GM23338 (cell line): ENCODE measurements around the gene PCGF2. TPM values are rescaled to one million over a fixed set of nuclear protein-coding genes. Genes with fewer than 3 reads are reported as not detected.

ENCODE experiments used
- ATAC-seq: fragments of 200-7000 bp; cut with Tn5 transposase; 3 replicates; pipeline ENCODE4 v1.9.1; 2020
- DNase-seq: peaks from one replicate; pipeline ENCODE4 v3.0.0-alpha.2; 2015; ENCODE audit warnings: low spot score
- H2AFZ ChIP-seq: fragments of 200-600 bp; sonication (generic); 2 replicates; pipeline ENCODE4 v1.8.0; 2016; ENCODE audit warnings: antibody characterized with exemption, mild to moderate bottlenecking, moderate library complexity
- H3F3A ChIP-seq: fragments of 200-600 bp; sonication (generic); replicated peaks from 2 replicates; pipeline ENCODE4 v1.8.0; 2017; ENCODE audit warnings: antibody characterized with exemption, mixed run types, low read depth
- H3K27ac ChIP-seq: fragments of 200-600 bp; sonication (generic); 2 replicates; pipeline ENCODE4 v1.6.1; 2016; ENCODE audit warnings: low read depth
- H3K27me3 ChIP-seq: fragments of 200-600 bp; sonication (generic); 2 replicates; pipeline ENCODE4 v1.8.0; 2016; ENCODE audit warnings: mild to moderate bottlenecking, mixed run types, moderate library complexity; ENCODE audit not compliant: insufficient read depth
- H3K36me3 ChIP-seq: fragments of 200-600 bp; sonication (generic); 2 replicates; pipeline ENCODE4 v1.8.0; 2016; ENCODE audit warnings: mild to moderate bottlenecking; ENCODE audit not compliant: insufficient read depth
- H3K4me1 ChIP-seq: fragments of 200-600 bp; sonication (generic); 2 replicates; pipeline ENCODE4 v1.8.0; 2016; ENCODE audit warnings: mild to moderate bottlenecking, moderate library complexity; ENCODE audit not compliant: insufficient read depth
- H3K4me2 ChIP-seq: fragments of 200-600 bp; sonication (generic); 2 replicates; pipeline ENCODE4 v1.7.1; 2017; ENCODE audit warnings: mixed run types
- H3K4me3 ChIP-seq: fragments of 200-600 bp; sonication (generic); 2 replicates; pipeline ENCODE4 v1.6.1; 2016; ENCODE audit warnings: mixed run types
- H3K79me2 ChIP-seq: fragments of 200-600 bp; sonication (generic); replicated peaks from 2 replicates; pipeline ENCODE4 v1.8.0; 2017; ENCODE audit warnings: mild to moderate bottlenecking; ENCODE audit not compliant: insufficient read depth
- H3K9me2 ChIP-seq: fragments of 200-600 bp; sonication (generic); 2 replicates; pipeline ENCODE4 v1.8.0; 2017; ENCODE audit not compliant: insufficient read depth
- H4K20me1 ChIP-seq: fragments of 200-600 bp; sonication (generic); replicated peaks from 2 replicates; pipeline ENCODE4 v1.8.0; 2017; ENCODE audit warnings: mild to moderate bottlenecking; ENCODE audit not compliant: insufficient read depth
- H3K27ac Mint-ChIP-seq: 2 replicates; pipeline ENCODE4 v1.8.0; 2020; ENCODE audit warnings: inconsistent platforms, mild to moderate bottlenecking, moderate library complexity, mixed read lengths
- H3K27me3 Mint-ChIP-seq: 3 replicates; pipeline ENCODE4 v1.8.0; 2022; ENCODE audit warnings: low read depth, mild to moderate bottlenecking, moderate library complexity, mixed read lengths, inconsistent platforms; ENCODE audit not compliant: insufficient read depth, poor library complexity
- H3K36me3 Mint-ChIP-seq: 3 replicates; pipeline ENCODE4 v1.8.0; 2021; ENCODE audit warnings: low read depth, mild to moderate bottlenecking, inconsistent platforms, moderate library complexity, mixed read lengths
- H3K4me1 Mint-ChIP-seq: 3 replicates; pipeline ENCODE4 v1.8.0; 2020; ENCODE audit warnings: mild to moderate bottlenecking, inconsistent platforms, mixed read lengths
- H3K4me3 Mint-ChIP-seq: 3 replicates; pipeline ENCODE4 v1.8.0; 2021; ENCODE audit warnings: moderate library complexity, mild to moderate bottlenecking, inconsistent platforms, mixed read lengths
- H3K9me3 Mint-ChIP-seq: 3 replicates; pipeline ENCODE4 v1.8.0; 2020; ENCODE audit warnings: moderate library complexity, mild to moderate bottlenecking, inconsistent platforms, mixed read lengths
- CREB1 ChIP-seq: fragments of 250-450 bp; sonication (Bioruptor Pico); IDR thresholded peaks from 2 replicates; pipeline ENCODE4 v1.5.0; 2020; ENCODE audit warnings: low read depth, mild to moderate bottlenecking, moderate library complexity
- EZH2 ChIP-seq: fragments of 200-600 bp; sonication (generic); IDR thresholded peaks from one replicate; pipeline ENCODE4 v1.8.0; 2017; ENCODE audit warnings: antibody characterized with exemption, mild to moderate bottlenecking, low read depth; ENCODE audit not compliant: unreplicated experiment
- EZH2phosphoT487 ChIP-seq: fragments of 200-600 bp; sonication (generic); IDR thresholded peaks from one replicate; pipeline ENCODE4 v1.8.1; 2018; ENCODE audit warnings: antibody characterized with exemption; ENCODE audit not compliant: unreplicated experiment
- JUNB ChIP-seq: IDR thresholded peaks from one replicate; pipeline ENCODE4 v1.6.1; 2016; ENCODE audit warnings: antibody characterized with exemption; ENCODE audit not compliant: unreplicated experiment
- NANOG ChIP-seq: IDR thresholded peaks from 2 replicates; pipeline ENCODE4 v1.6.1; 2016; ENCODE audit warnings: antibody characterized with exemption, borderline replicate concordance
- POLR2AphosphoS5 ChIP-seq: IDR thresholded peaks from 2 replicates; pipeline ENCODE4 v1.6.1; 2016; ENCODE audit warnings: antibody characterized with exemption, low read depth
- STAT1 ChIP-seq: IDR thresholded peaks from one replicate; pipeline ENCODE4 v1.6.1; 2016; ENCODE audit warnings: antibody characterized with exemption; ENCODE audit not compliant: unreplicated experiment
- ZNF114 ChIP-seq: fragments of 250-450 bp; sonication (Bioruptor Pico); IDR thresholded peaks from 2 replicates; pipeline ENCODE4 v1.5.0; 2020; ENCODE audit warnings: mild to moderate bottlenecking, moderate library complexity
- ZNF331 ChIP-seq: fragments of 250-450 bp; sonication (Bioruptor Pico); IDR thresholded peaks from 2 replicates; pipeline ENCODE4 v1.5.0; 2020; ENCODE audit warnings: low read depth, mild to moderate bottlenecking, moderate library complexity
- polyA plus RNA-seq: library from polyadenylated mRNA; unstranded; fragments of >200 nt; fragmentation: Nextera tagmentation; extraction: Ambion mirVana; gene quantifications from 2 replicates; pipeline ENCODE4 v1.2.1, GENCODE V29; 2016
- total RNA-seq: library from RNA; depleted of rRNA; stranded (reverse); fragments of >200 nt; shearing (Covaris generic); gene quantifications from 2 replicates; pipeline ENCODE4 v1.2.3, GENCODE V29; 2014
- TF ChIP-seq, protein P1 (sequence below): fragments of 250-450 bp; sonication (Bioruptor Pico); IDR thresholded peaks from 2 replicates; pipeline ENCODE4 v1.5.0; 2020; ENCODE audit warnings: mild to moderate bottlenecking, moderate library complexity
- TF ChIP-seq, protein P2 (sequence below): IDR thresholded peaks from 2 replicates; pipeline ENCODE4 v1.6.1; 2016; ENCODE audit warnings: antibody characterized with exemption
- TF ChIP-seq, protein P3 (sequence below), 2 experiments: fragments of 200-600 bp in 1 of 2; sonication (generic) in 1 of 2; conservative IDR thresholded peaks; 2 replicates each; pipeline versions ENCODE4 v1.5.1 to v1.6.1; 2016 to 2017; ENCODE audit warnings: antibody characterized with exemption in 2 of 2, low read depth in 2 of 2, mild to moderate bottlenecking in 2 of 2, moderate library complexity in 1 of 2
- TF ChIP-seq, protein P4 (sequence below): IDR thresholded peaks from one replicate; pipeline ENCODE4 v1.6.1; 2018; ENCODE audit warnings: antibody characterized with exemption; ENCODE audit not compliant: unreplicated experiment

The PCGF2 gene
- total and polyA plus RNA-seq, 2 experiments from 2014 or later, result 21.1 to 51.9 TPM

DNA sequence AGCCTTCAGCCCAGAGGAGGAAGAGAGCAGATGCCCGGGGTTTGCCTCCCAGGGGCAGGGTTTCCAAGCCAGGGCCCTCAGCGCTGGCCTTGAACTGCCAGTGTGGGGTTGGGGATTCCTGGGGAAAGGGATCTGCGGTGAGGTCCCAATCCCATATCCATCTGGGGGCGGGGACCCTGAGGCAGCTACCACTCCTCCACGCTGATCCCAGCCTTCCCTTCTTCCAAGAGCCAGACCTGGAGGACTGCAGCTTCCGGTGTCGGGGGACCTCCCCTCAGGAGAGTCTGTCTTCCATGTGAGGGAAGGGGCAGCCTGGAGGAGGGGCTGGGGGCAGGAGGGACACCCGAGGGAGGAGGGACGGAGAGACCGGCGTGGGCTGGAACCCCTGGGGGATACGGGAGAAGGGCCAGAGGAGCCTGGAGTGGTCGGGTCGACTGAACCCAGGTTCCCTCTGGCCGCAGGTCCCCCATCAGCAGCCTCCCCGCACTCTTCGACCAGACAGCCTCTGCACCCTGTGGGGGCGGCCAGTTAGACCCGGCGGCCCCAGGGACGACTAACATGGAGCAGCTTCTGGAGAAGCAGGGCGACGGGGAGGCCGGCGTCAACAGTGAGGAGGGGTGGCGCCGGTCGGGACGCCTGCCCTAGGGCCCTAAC is 28.7 kb downstream of the PCGF2 start:
- Histone ChIP-seq H3K4me3 (peak overlapping the region; percentile 43), H3F3A (peaks cover 9% of the 10 kb centered on the region), H3K27ac (no peak overlapping the region), H3K9me2 (no peaks in the 10 kb centered on the region), H3K4me2 (peak overlapping the region; percentile 71), H2AFZ (peak overlapping the region; percentile 87), H3K36me3 (no peaks in the 10 kb centered on the region), H3K27me3 (peaks cover 31% of the 10 kb centered on the region), H3K4me1 (peaks cover 8% of the 10 kb centered on the region; the same call in 1 of the 2 replicates), H4K20me1 (no peaks in the 10 kb centered on the region), H3K79me2 (no peaks in the 10 kb centered on the region)
- Mint-ChIP-seq H3K36me3 (peaks cover 7% of the 10 kb centered on the region), H3K27me3 (peaks cover 30% of the 10 kb centered on the region), H3K4me3 (peak overlapping the region; percentile 52), H3K4me1 (peaks cover 56% of the 10 kb centered on the region), H3K9me3 (no peaks in the 10 kb centered on the region; the same call in 1 of the 3 replicates), H3K27ac (no peak overlapping the region)
- TF ChIP-seq, protein P1, sequence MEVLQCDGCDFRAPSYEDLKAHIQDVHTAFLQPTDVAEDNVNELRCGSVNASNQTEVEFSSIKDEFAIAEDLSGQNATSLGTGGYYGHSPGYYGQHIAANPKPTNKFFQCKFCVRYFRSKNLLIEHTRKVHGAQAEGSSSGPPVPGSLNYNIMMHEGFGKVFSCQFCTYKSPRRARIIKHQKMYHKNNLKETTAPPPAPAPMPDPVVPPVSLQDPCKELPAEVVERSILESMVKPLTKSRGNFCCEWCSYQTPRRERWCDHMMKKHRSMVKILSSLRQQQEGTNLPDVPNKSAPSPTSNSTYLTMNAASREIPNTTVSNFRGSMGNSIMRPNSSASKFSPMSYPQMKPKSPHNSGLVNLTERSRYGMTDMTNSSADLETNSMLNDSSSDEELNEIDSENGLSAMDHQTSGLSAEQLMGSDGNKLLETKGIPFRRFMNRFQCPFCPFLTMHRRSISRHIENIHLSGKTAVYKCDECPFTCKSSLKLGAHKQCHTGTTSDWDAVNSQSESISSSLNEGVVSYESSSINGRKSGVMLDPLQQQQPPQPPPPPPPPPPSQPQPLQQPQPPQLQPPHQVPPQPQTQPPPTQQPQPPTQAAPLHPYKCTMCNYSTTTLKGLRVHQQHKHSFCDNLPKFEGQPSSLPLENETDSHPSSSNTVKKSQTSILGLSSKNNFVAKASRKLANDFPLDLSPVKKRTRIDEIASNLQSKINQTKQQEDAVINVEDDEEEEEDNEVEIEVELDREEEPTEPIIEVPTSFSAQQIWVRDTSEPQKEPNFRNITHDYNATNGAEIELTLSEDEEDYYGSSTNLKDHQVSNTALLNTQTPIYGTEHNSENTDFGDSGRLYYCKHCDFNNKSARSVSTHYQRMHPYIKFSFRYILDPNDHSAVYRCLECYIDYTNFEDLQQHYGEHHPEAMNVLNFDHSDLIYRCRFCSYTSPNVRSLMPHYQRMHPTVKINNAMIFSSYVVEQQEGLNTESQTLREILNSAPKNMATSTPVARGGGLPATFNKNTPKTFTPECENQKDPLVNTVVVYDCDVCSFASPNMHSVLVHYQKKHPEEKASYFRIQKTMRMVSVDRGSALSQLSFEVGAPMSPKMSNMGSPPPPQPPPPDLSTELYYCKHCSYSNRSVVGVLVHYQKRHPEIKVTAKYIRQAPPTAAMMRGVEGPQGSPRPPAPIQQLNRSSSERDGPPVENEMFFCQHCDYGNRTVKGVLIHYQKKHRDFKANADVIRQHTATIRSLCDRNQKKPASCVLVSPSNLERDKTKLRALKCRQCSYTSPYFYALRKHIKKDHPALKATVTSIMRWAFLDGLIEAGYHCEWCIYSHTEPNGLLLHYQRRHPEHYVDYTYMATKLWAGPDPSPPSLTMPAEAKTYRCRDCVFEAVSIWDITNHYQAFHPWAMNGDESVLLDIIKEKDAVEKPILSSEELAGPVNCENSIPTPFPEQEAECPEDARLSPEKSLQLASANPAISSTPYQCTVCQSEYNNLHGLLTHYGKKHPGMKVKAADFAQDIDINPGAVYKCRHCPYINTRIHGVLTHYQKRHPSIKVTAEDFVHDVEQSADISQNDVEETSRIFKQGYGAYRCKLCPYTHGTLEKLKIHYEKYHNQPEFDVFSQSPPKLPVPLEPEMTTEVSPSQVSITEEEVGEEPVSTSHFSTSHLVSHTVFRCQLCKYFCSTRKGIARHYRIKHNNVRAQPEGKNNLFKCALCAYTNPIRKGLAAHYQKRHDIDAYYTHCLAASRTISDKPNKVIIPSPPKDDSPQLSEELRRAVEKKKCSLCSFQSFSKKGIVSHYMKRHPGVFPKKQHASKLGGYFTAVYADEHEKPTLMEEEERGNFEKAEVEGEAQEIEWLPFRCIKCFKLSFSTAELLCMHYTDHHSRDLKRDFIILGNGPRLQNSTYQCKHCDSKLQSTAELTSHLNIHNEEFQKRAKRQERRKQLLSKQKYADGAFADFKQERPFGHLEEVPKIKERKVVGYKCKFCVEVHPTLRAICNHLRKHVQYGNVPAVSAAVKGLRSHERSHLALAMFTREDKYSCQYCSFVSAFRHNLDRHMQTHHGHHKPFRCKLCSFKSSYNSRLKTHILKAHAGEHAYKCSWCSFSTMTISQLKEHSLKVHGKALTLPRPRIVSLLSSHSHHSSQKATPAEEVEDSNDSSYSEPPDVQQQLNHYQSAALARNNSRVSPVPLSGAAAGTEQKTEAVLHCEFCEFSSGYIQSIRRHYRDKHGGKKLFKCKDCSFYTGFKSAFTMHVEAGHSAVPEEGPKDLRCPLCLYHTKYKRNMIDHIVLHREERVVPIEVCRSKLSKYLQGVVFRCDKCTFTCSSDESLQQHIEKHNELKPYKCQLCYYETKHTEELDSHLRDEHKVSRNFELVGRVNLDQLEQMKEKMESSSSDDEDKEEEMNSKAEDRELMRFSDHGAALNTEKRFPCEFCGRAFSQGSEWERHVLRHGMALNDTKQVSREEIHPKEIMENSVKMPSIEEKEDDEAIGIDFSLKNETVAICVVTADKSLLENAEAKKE, result no peak
- TF ChIP-seq JUNB, result no peak
- TF ChIP-seq EZH2phosphoT487, result no peak
- TF ChIP-seq NANOG, result no peak
- TF ChIP-seq CREB1 (CRISPR knock-in tag), result no peak
- TF ChIP-seq ZNF114, result no peak
- TF ChIP-seq, protein P2, sequence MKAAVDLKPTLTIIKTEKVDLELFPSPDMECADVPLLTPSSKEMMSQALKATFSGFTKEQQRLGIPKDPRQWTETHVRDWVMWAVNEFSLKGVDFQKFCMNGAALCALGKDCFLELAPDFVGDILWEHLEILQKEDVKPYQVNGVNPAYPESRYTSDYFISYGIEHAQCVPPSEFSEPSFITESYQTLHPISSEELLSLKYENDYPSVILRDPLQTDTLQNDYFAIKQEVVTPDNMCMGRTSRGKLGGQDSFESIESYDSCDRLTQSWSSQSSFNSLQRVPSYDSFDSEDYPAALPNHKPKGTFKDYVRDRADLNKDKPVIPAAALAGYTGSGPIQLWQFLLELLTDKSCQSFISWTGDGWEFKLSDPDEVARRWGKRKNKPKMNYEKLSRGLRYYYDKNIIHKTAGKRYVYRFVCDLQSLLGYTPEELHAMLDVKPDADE, result no peak
- TF ChIP-seq ZNF331 (CRISPR knock-in tag), result no peak
- no peak for TF ChIP-seq STAT1
- TF ChIP-seq, protein P3, sequence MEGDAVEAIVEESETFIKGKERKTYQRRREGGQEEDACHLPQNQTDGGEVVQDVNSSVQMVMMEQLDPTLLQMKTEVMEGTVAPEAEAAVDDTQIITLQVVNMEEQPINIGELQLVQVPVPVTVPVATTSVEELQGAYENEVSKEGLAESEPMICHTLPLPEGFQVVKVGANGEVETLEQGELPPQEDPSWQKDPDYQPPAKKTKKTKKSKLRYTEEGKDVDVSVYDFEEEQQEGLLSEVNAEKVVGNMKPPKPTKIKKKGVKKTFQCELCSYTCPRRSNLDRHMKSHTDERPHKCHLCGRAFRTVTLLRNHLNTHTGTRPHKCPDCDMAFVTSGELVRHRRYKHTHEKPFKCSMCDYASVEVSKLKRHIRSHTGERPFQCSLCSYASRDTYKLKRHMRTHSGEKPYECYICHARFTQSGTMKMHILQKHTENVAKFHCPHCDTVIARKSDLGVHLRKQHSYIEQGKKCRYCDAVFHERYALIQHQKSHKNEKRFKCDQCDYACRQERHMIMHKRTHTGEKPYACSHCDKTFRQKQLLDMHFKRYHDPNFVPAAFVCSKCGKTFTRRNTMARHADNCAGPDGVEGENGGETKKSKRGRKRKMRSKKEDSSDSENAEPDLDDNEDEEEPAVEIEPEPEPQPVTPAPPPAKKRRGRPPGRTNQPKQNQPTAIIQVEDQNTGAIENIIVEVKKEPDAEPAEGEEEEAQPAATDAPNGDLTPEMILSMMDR (conservative IDR thresholded peaks at IDR 0.05; ENCODE audit: low read depth in 2 of 2), result no peak
- TF ChIP-seq POLR2AphosphoS5, result no peak
- TF ChIP-seq EZH2, result no peak
- TF ChIP-seq, protein P4, sequence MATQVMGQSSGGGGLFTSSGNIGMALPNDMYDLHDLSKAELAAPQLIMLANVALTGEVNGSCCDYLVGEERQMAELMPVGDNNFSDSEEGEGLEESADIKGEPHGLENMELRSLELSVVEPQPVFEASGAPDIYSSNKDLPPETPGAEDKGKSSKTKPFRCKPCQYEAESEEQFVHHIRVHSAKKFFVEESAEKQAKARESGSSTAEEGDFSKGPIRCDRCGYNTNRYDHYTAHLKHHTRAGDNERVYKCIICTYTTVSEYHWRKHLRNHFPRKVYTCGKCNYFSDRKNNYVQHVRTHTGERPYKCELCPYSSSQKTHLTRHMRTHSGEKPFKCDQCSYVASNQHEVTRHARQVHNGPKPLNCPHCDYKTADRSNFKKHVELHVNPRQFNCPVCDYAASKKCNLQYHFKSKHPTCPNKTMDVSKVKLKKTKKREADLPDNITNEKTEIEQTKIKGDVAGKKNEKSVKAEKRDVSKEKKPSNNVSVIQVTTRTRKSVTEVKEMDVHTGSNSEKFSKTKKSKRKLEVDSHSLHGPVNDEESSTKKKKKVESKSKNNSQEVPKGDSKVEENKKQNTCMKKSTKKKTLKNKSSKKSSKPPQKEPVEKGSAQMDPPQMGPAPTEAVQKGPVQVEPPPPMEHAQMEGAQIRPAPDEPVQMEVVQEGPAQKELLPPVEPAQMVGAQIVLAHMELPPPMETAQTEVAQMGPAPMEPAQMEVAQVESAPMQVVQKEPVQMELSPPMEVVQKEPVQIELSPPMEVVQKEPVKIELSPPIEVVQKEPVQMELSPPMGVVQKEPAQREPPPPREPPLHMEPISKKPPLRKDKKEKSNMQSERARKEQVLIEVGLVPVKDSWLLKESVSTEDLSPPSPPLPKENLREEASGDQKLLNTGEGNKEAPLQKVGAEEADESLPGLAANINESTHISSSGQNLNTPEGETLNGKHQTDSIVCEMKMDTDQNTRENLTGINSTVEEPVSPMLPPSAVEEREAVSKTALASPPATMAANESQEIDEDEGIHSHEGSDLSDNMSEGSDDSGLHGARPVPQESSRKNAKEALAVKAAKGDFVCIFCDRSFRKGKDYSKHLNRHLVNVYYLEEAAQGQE, result no peak
- peak; percentile 58 for ATAC-seq
- DNase-seq, result peak; percentile 88
